HepG2 (cell line): ENCODE results near the gene RCAN2.

Experiments used
- CTCF ChIP-seq: sonication (generic); formaldehyde crosslinking; IDR thresholded peaks from 2 replicates; pipeline ENCODE4 v1.5.0; 2020; ENCODE audit warnings: mild to moderate bottlenecking, missing genetic modification reagents, moderate library complexity
- EP300 ChIP-seq, 3 experiments: sonication (generic) in 1 of 3; formaldehyde crosslinking in 1 of 3; IDR thresholded peaks; 2 replicates each; pipeline versions ENCODE4 v1.5.1 to v1.6.1; 2011 to 2020; ENCODE audit warnings: low read depth in 2 of 3, low read length in 2 of 3, borderline replicate concordance in 1 of 3, improper control_type of control experiment in 1 of 3, mild to moderate bottlenecking in 1 of 3, missing genetic modification reagents in 1 of 3, moderate library complexity in 1 of 3

DNA sequence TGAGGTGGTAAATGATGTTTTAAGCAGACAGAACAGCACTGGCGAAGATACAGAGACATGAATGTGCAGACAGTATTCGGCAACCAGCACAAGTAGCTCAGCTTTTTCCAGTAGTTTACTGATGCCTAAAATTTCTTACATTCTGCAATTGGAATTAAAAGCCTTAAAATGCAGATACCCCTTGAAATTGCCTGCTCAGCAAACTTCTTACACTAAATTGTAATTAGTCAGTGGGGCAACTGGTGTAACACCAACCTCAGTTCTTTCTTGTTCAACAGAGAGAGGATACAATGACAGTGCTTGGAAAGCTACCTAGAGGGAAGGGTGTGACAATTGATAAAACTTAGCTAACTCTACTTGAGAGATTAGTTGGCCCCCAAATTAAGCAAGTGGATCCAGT, 199.4 kb downstream of the RCAN2 start:
- no peak for TF ChIP-seq CTCF
- TF ChIP-seq EP300 (IDR thresholded peaks at IDR 0.05; ENCODE audit: low read depth in 2 of 2, low read length in 2 of 2) = no peak
- no peak for TF ChIP-seq EP300 (CRISPR knock-in tag; IDR thresholded peaks at IDR 0.05; ENCODE audit: borderline replicate concordance)
